ENCODE results near the gene ADGRA1. TPM values are rescaled to one million over a fixed set of nuclear protein-coding genes. Genes with fewer than 3 reads are reported as not detected.

The ADGRA1 gene
- total RNA-seq, 2 experiments from 2014 or later: not detected

GRCh38 chr10:133162910-133163856 is 75.5 kb downstream of the ADGRA1 start:
- H3K36me3 Mint-ChIP-seq (ENCODE audit: low read depth): no peaks in the 10 kb centered on the region
- H3K9me3 Mint-ChIP-seq: no peaks in the 10 kb centered on the region
- H3K27ac Mint-ChIP-seq: peak overlapping the region; percentile 31
- CTCF ChIA-PET: no interaction called here
- POLR2A ChIA-PET: no interaction called here
- H3K4me1 Mint-ChIP-seq: no peaks in the 10 kb centered on the region
- H3K4me3 Mint-ChIP-seq: no peak overlapping the region
- DNase-seq: no peak
- H3K27me3 Mint-ChIP-seq: peaks cover 14% of the 10 kb centered on the region

GRCh38 chr10:133163889-133164815 is 76.4 kb downstream of the ADGRA1 start:
- H3K4me3 Mint-ChIP-seq: no peak overlapping the region
- no peak for DNase-seq
- no peak overlapping the region for H3K27ac Mint-ChIP-seq
- H3K27me3 Mint-ChIP-seq: peaks cover 14% of the 10 kb centered on the region
- CTCF ChIA-PET: no interaction called here
- H3K9me3 Mint-ChIP-seq: no peaks in the 10 kb centered on the region
- POLR2A ChIA-PET: no interaction called here
- H3K36me3 Mint-ChIP-seq (ENCODE audit: low read depth): no peaks in the 10 kb centered on the region
- H3K4me1 Mint-ChIP-seq: no peaks in the 10 kb centered on the region

- Mint-ChIP-seq H3K9me3 (no peaks in the 10 kb centered on the region), H3K27me3 (peaks cover 14% of the 10 kb centered on the region), H3K4me1 (no peaks in the 10 kb centered on the region), H3K36me3 (ENCODE audit: low read depth) (no peaks in the 10 kb centered on the region), H3K27ac (no peak overlapping the region), H3K4me3 (no peak overlapping the region)
- DNase-seq: no peak
- POLR2A ChIA-PET: no interaction called here
- CTCF ChIA-PET: no interaction called here
Measured at GRCh38 chr10:133164816-133165555, 77.3 kb downstream of the ADGRA1 start.

GRCh38 chr10:133165556-133166503 is 78.1 kb downstream of the ADGRA1 start:
- Mint-ChIP-seq H3K36me3 (ENCODE audit: low read depth) (no peaks in the 10 kb centered on the region), H3K27me3 (peaks cover 12% of the 10 kb centered on the region), H3K4me1 (no peaks in the 10 kb centered on the region), H3K9me3 (no peaks in the 10 kb centered on the region), H3K27ac (no peak overlapping the region), H3K4me3 (no peak overlapping the region)
- CTCF ChIA-PET: no interaction called here
- POLR2A ChIA-PET: no interaction called here
- DNase-seq: no peak

GRCh38 chr10:133166504-133166827 is 78.7 kb downstream of the ADGRA1 start:
- Mint-ChIP-seq H3K9me3 (no peaks in the 10 kb centered on the region), H3K27me3 (peaks cover 9% of the 10 kb centered on the region), H3K27ac (no peak overlapping the region), H3K36me3 (ENCODE audit: low read depth) (no peaks in the 10 kb centered on the region), H3K4me3 (no peak overlapping the region), H3K4me1 (no peaks in the 10 kb centered on the region)
- POLR2A ChIA-PET: no interaction called here
- no peak for DNase-seq
- CTCF ChIA-PET: no interaction called here

- no peaks in the 10 kb centered on the region for H3K4me1 Mint-ChIP-seq
- H3K36me3 Mint-ChIP-seq (ENCODE audit: low read depth): no peaks in the 10 kb centered on the region
- POLR2A ChIA-PET: no interaction called here
- no peak overlapping the region for H3K27ac Mint-ChIP-seq
- no peaks in the 10 kb centered on the region for H3K9me3 Mint-ChIP-seq
- peaks cover 11% of the 10 kb centered on the region for H3K27me3 Mint-ChIP-seq
- no peak for DNase-seq
- no peak overlapping the region for H3K4me3 Mint-ChIP-seq
- CTCF ChIA-PET: no interaction called here
Measured at GRCh38 chr10:133166828-133167692, 79.3 kb downstream of the ADGRA1 start.

GRCh38 chr10:133167693-133168616 is 80.2 kb downstream of the ADGRA1 start:
- no peak overlapping the region for H3K4me3 Mint-ChIP-seq
- peaks cover 3% of the 10 kb centered on the region for H3K27me3 Mint-ChIP-seq
- H3K9me3 Mint-ChIP-seq: no peaks in the 10 kb centered on the region
- no peaks in the 10 kb centered on the region for H3K36me3 Mint-ChIP-seq (ENCODE audit: low read depth)
- no peaks in the 10 kb centered on the region for H3K4me1 Mint-ChIP-seq
- ChIA-PET CTCF (no interaction called here), POLR2A (no interaction called here)
- H3K27ac Mint-ChIP-seq: no peak overlapping the region
- DNase-seq: no peak

- H3K27me3 Mint-ChIP-seq: peaks cover 7% of the 10 kb centered on the region
- POLR2A ChIA-PET: no interaction called here
- H3K9me3 Mint-ChIP-seq: no peaks in the 10 kb centered on the region
- H3K4me1 Mint-ChIP-seq: no peaks in the 10 kb centered on the region
- H3K4me3 Mint-ChIP-seq: no peak overlapping the region
- CTCF ChIA-PET: no interaction called here
- no peak for DNase-seq
- no peaks in the 10 kb centered on the region for H3K36me3 Mint-ChIP-seq (ENCODE audit: low read depth)
- no peak overlapping the region for H3K27ac Mint-ChIP-seq
Measured at GRCh38 chr10:133168617-133169031, 80.9 kb downstream of the ADGRA1 start.

GRCh38 chr10:133169173-133169947 is 81.6 kb downstream of the ADGRA1 start:
- no peaks in the 10 kb centered on the region for H3K4me1 Mint-ChIP-seq
- no peaks in the 10 kb centered on the region for H3K36me3 Mint-ChIP-seq (ENCODE audit: low read depth)
- H3K27me3 Mint-ChIP-seq: peaks cover 7% of the 10 kb centered on the region
- H3K4me3 Mint-ChIP-seq: no peak overlapping the region
- CTCF ChIA-PET: no interaction called here
- DNase-seq: no peak
- POLR2A ChIA-PET: no interaction called here
- H3K9me3 Mint-ChIP-seq: peaks cover under 1% of the 10 kb centered on the region
- H3K27ac Mint-ChIP-seq: no peak overlapping the region

- peaks cover 7% of the 10 kb centered on the region for H3K27me3 Mint-ChIP-seq
- no peak for DNase-seq
- H3K4me3 Mint-ChIP-seq: no peak overlapping the region
- POLR2A ChIA-PET: no interaction called here
- CTCF ChIA-PET: no interaction called here
- H3K36me3 Mint-ChIP-seq (ENCODE audit: low read depth): peaks cover 2% of the 10 kb centered on the region
- no peaks in the 10 kb centered on the region for H3K4me1 Mint-ChIP-seq
- H3K9me3 Mint-ChIP-seq: peaks cover 4% of the 10 kb centered on the region
- no peak overlapping the region for H3K27ac Mint-ChIP-seq
Measured at GRCh38 chr10:133170092-133170491, 82.4 kb downstream of the ADGRA1 start.

Data from activated CD4-positive, alpha-beta T cell treated with anti-CD3 and anti-CD28 coated beads, Interleukin-2, amount 10 ng/mL, durations not matched to agents 7 days and 5 days (primary cell).